GM12873 (cell line): ENCODE results near the gene CLEC16A.

Source experiments
- CTCF ChIP-seq: IDR thresholded peaks from 2 replicates; pipeline ENCODE4 v1.5.1; 2012; ENCODE audit warnings: low read depth, mild to moderate bottlenecking, moderate library complexity, low read length, control low read depth; ENCODE audit not compliant: insufficient read depth; ENCODE audit errors: missing control alignments

CLEC16A gene

GRCh38 chr16:10999300-10999699, 54.9 kb downstream of the CLEC16A start:
- no peak for TF ChIP-seq CTCF

- TF ChIP-seq CTCF: no peak
These were observed 57.2 kb downstream of the CLEC16A start for GRCh38 chr16:11001611-11002010.

GRCh38 chr16:11003141-11003540, 58.8 kb downstream of the CLEC16A start:
- TF ChIP-seq CTCF: no peak

- TF ChIP-seq CTCF: no peak
These were observed 60.0 kb downstream of the CLEC16A start for GRCh38 chr16:11004351-11004750.

GRCh38 chr16:11004973-11005610, 60.7 kb downstream of the CLEC16A start:
- TF ChIP-seq CTCF: no peak

- TF ChIP-seq CTCF: no peak
These were observed 61.2 kb downstream of the CLEC16A start for GRCh38 chr16:11005611-11005975.

GRCh38 chr16:11006656-11007055, 62.3 kb downstream of the CLEC16A start:
- TF ChIP-seq CTCF: no peak

- TF ChIP-seq CTCF: no peak
These were observed 63.4 kb downstream of the CLEC16A start for GRCh38 chr16:11007714-11008280.
